ENCODE measurements around the gene RPL11. TPM values are rescaled to one million over a fixed set of nuclear protein-coding genes. Genes with fewer than 3 reads are reported as not detected.
"Not testable (repeated sequence)": the region's sequence is repeated elsewhere in the genome, so short reads cannot be mapped to it uniquely, and the experiment has no call there.

The RPL11 gene
- total RNA-seq, 1 experiment from 2014 or later, result 3,779 TPM

- no peaks in the 10 kb centered on the region for H3K36me3 ChIP-seq
- no peak overlapping the region for H3K4me3 ChIP-seq
- no peak overlapping the region for H3K27ac ChIP-seq
- H3K4me1 ChIP-seq, result peaks cover 6% of the 10 kb centered on the region
- no peaks in the 10 kb centered on the region for H3K27me3 ChIP-seq
- peak; percentile 35 to 77 for DNase-seq
- no peaks in the 10 kb centered on the region for H3K9me3 ChIP-seq (replicated peaks)
These were observed 26.5 kb upstream of the RPL11 start for GRCh38 chr1:23664837-23665795.

GRCh38 chr1:23667411-23667810 lies 24.2 kb upstream of the RPL11 start:
- no peaks in the 10 kb centered on the region for H3K9me3 ChIP-seq (replicated peaks)
- H3K4me3 ChIP-seq, result no peak overlapping the region
- peaks cover 6% of the 10 kb centered on the region for H3K4me1 ChIP-seq
- peak; percentile 24 to 44 for DNase-seq
- H3K27me3 ChIP-seq, result no peaks in the 10 kb centered on the region; the same call in 1 of the 2 replicates
- H3K27ac ChIP-seq, result no peak overlapping the region
- H3K36me3 ChIP-seq, result no peaks in the 10 kb centered on the region

GRCh38 chr1:23670709-23671108 lies 20.9 kb upstream of the RPL11 start:
- Histone ChIP-seq H3K36me3 (no peaks in the 10 kb centered on the region), H3K27me3 (no peaks in the 10 kb centered on the region; the same call in 1 of the 2 replicates), H3K4me3 (no peak overlapping the region), H3K9me3 (replicated peaks) (no peaks in the 10 kb centered on the region), H3K27ac (no peak overlapping the region), H3K4me1 (no peaks in the 10 kb centered on the region)
- no peak for DNase-seq

DNA sequence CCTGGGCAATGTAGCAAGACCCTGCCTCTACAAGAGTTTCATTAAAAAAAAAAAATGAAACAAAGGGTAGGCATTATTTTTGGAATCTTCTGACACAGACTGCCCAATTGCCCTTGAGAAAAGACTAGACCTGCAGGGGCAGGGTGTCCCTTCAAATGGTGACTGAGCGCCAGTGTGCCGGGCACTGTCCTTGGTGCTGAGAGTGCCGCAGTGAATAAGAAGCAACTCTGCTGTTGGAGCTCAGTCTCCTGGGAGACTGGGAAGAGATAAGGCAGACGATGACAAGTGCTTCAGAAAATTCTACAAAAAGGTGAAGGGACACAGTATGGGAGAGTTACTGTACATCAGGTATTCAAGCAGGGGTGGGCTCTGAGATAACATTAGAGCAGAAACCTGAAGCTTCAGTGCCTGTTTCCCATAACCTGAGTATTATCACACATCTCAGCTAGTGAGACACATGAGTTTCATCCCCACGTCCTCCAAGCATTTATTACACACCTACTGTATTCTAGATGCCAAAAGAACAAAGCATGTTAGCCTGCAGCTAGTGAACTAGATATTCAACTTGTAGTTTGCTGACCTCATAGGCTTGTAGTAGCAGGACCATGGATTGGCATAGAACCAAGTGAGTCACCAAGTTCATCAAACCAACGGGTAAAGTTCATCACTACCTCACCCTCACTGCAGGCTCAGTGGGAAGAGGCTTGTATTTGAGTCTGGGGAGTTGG lies 18.4 kb upstream of the RPL11 start:
- Histone ChIP-seq H3K9me3 (replicated peaks) (no peaks in the 10 kb centered on the region), H3K36me3 (no peaks in the 10 kb centered on the region), H3K27ac (no peak overlapping the region), H3K27me3 (no peaks in the 10 kb centered on the region; the same call in 1 of the 2 replicates), H3K4me3 (no peak overlapping the region), H3K4me1 (no peaks in the 10 kb centered on the region)
- DNase-seq, result peak; percentile 69 to 80

DNA sequence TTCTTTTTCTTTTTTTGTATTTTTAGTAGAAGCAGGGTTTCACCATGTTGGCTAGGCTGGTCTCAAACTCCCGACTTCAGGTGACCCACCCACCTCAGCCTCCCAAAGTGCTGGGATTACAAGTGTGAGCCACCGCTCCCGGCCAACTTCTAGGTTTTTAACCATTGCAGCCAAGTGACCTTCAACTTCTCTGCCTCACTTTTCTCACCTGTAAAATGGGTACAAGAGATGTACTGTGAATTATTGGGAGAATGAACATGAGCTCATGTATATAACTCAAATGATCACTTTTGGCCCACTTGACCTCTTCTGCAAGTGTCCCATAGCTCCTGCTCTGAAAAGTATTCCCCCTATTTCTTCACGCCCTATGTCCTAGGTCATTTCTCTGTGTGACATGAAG lies 11.8 kb upstream of the RPL11 start:
- no peaks in the 10 kb centered on the region for H3K36me3 ChIP-seq
- no peak for DNase-seq

DNA sequence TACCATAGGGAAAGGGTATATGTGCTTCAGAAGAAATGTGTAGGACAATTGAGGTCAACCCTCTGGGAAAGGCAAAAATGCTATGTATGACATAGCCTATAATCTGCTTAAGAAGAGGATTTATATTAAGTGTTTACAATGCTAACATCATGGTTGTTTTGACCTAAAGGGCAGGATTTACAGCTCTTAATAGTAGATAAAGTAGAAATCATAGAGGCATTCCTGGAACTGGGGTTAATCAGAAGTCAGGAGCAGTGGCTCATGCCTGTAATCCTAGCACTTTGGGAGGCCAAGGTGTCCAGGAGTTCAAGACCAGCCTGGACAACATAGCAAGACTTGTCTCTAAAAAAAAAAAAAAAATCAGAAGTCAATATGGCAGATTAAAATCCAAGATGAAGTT lies 8.7 kb upstream of the RPL11 start:
- Histone ChIP-seq H3K4me1 (no peaks in the 10 kb centered on the region), H3K27ac (no peak overlapping the region), H3K27me3 (peaks cover 8% of the 10 kb centered on the region; the same call in 1 of the 2 replicates), H3K36me3 (no peaks in the 10 kb centered on the region), H3K4me3 (no peak overlapping the region), H3K9me3 (replicated peaks) (no peaks in the 10 kb centered on the region)
- no peak for DNase-seq

More for the DNA sequence above, 11.8 kb upstream of the RPL11 start:
- no peak overlapping the region for H3K27ac ChIP-seq
- H3K4me3 ChIP-seq, result no peak overlapping the region
- H3K9me3 ChIP-seq (replicated peaks), result no peaks in the 10 kb centered on the region
- no peaks in the 10 kb centered on the region for H3K4me1 ChIP-seq
- H3K27me3 ChIP-seq, result peaks cover 8% of the 10 kb centered on the region; the same call in 1 of the 2 replicates

DNA sequence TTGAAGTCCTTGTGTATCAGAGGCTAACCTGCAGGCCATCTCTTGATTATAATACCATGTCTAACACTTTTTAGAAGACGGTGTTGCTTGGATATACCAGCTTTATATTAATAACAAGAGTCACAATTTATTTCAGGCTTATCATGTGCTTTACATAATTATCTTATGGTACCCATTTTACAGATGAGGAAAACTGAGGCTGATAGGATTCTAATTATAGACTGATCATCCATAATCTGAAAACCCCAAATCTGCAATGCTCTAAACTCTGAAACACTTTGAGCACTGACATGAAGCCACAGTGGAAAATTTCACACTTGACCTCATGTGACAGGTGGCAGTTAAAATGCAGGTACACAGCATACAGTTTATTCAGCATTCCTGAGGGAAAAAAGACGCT lies 7.2 kb upstream of the RPL11 start:
- H3K4me1 ChIP-seq, result no peaks in the 10 kb centered on the region

GRCh38 chr1:23685197-23685596 lies 6.4 kb upstream of the RPL11 start:
- not testable (repeated sequence) for H3K27ac ChIP-seq; H3K4me3 ChIP-seq; H3K4me1 ChIP-seq; H3K36me3 ChIP-seq; DNase-seq; H3K27me3 ChIP-seq; H3K9me3 ChIP-seq (replicated peaks)

More for the DNA sequence above, 7.2 kb upstream of the RPL11 start:
- DNase-seq, result no peak
- H3K27ac ChIP-seq, result no peak overlapping the region
- H3K4me3 ChIP-seq, result no peak overlapping the region
- H3K9me3 ChIP-seq (replicated peaks), result no peaks in the 10 kb centered on the region
- H3K36me3 ChIP-seq, result no peaks in the 10 kb centered on the region
- H3K27me3 ChIP-seq, result peaks cover 8% of the 10 kb centered on the region; the same call in 1 of the 2 replicates

- not testable (repeated sequence) for H3K36me3 ChIP-seq
These were observed 3.9 kb upstream of the RPL11 start for GRCh38 chr1:23687680-23688079.

GRCh38 chr1:23688281-23688680 lies 3.3 kb upstream of the RPL11 start:
- not testable (repeated sequence) for H3K4me1 ChIP-seq; H3K4me3 ChIP-seq; H3K9me3 ChIP-seq (replicated peaks); H3K27me3 ChIP-seq; H3K27ac ChIP-seq
- peaks cover 12% of the 10 kb centered on the region for H3K36me3 ChIP-seq
- peak in 1 of 2 experiments; percentile 20 for DNase-seq

More at GRCh38 chr1:23687680-23688079, 3.9 kb upstream of the RPL11 start:
- H3K9me3 ChIP-seq (replicated peaks); H3K27ac ChIP-seq; H3K27me3 ChIP-seq; H3K4me1 ChIP-seq; DNase-seq; H3K4me3 ChIP-seq: not testable (repeated sequence)

GRCh38 chr1:23692308-23692871 lies 784 bp downstream of the RPL11 start:
- Histone ChIP-seq H3K4me3 (peak overlapping the region; percentile 90), H3K4me1 (peaks cover 16% of the 10 kb centered on the region), H3K9me3 (replicated peaks) (no peaks in the 10 kb centered on the region), H3K27ac (peak overlapping the region; percentile 86), H3K36me3 (peaks cover 51% of the 10 kb centered on the region), H3K27me3 (no peaks in the 10 kb centered on the region)
- DNase-seq, result no peak

DNA sequence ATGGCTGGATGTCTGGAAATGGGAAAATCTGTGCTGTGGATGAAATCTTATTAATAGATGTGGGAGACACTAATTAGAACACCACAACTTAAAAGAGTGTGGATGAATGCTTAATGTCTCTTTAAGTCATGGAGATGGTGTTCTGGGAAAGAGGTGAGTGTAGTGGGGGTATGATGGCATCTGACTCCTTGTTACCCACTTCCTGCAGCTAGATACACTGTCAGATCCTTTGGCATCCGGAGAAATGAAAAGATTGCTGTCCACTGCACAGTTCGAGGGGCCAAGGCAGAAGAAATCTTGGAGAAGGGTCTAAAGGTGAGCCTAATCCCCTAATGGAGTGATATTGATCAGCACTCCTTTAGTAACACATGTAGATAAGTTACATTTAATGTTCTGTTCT lies 2.0 kb downstream of the RPL11 start:
- Histone ChIP-seq H3K9me3 (replicated peaks) (no peaks in the 10 kb centered on the region), H3K4me3 (peak overlapping the region; percentile 90), H3K27ac (no peak overlapping the region; the same call in 1 of the 2 replicates), H3K36me3 (peaks cover 64% of the 10 kb centered on the region), H3K4me1 (peaks cover 16% of the 10 kb centered on the region), H3K27me3 (no peaks in the 10 kb centered on the region)
- DNase-seq, result no peak

DNA sequence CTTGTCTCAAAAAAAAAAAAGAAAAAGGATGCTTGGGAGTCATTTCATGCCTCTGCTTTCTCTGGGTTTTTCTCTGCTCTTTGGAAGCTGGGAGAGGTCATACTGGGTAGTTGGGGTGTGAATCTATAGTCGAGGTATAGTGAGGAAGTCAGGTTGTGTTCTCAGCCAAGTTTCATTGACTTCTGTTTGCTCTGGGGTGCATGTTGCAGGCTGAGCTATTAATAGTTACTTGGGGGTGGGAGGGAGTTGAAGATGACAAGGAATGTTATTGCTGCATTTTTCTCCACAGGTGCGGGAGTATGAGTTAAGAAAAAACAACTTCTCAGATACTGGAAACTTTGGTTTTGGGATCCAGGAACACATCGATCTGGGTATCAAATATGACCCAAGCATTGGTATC lies 2.8 kb downstream of the RPL11 start:
- no peak overlapping the region for H3K4me3 ChIP-seq
- no peak overlapping the region for H3K27ac ChIP-seq
- peaks cover 16% of the 10 kb centered on the region for H3K4me1 ChIP-seq
- H3K27me3 ChIP-seq, result no peaks in the 10 kb centered on the region
- no peaks in the 10 kb centered on the region for H3K9me3 ChIP-seq (replicated peaks)
- H3K36me3 ChIP-seq, result peaks cover 70% of the 10 kb centered on the region
- no peak for DNase-seq

- peaks cover 82% of the 10 kb centered on the region for H3K36me3 ChIP-seq
- H3K4me3 ChIP-seq, result no peak overlapping the region
- DNase-seq, result no peak
- peaks cover 16% of the 10 kb centered on the region for H3K4me1 ChIP-seq
- H3K9me3 ChIP-seq (replicated peaks), result no peaks in the 10 kb centered on the region
- H3K27ac ChIP-seq, result no peak overlapping the region
- H3K27me3 ChIP-seq, result no peaks in the 10 kb centered on the region
These were observed 4.1 kb downstream of the RPL11 start for GRCh38 chr1:23695667-23696066.
